ENCODE results near the gene ADAMTS14.

The ADAMTS14 gene

DNA sequence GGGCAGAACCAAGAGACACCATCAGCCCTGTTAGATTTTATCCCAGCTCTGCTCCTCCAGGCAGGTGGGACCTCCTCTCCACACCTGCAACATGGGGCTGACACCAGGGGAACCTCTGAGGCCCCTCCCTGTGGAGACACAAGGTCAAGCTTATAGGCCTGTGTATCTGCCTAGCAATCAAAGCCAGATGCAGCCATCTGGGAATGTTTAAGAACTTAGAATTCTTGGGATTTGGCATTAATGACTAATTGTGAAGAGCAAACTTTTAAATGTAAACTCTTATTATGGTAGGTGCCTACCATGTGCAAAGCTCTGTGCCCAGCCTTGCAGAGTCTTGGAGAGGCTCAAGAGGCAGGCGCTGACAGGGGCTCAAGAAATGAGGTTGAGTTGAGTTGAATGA is 60.7 kb downstream of the ADAMTS14 start:
- no peak for DNase-seq

DNA sequence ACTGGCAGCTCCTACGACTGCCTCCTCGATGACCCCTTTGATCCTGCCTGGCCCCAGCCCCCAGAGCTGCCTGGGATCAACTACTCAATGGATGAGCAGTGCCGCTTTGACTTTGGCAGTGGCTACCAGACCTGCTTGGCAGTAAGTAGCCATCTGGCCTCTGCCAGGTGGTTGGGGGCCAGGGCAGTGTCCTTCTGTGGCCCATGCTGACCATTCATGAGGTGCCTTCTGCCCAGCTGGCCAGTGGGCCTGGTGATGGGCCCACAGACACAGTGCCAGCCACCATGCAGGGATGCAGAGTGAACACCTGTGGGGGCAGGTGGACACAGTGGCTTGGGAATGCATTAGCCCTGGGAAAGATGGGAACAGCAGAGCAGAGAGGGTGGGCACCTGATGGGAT is 62.9 kb downstream of the ADAMTS14 start:
- no peak for DNase-seq

DNA sequence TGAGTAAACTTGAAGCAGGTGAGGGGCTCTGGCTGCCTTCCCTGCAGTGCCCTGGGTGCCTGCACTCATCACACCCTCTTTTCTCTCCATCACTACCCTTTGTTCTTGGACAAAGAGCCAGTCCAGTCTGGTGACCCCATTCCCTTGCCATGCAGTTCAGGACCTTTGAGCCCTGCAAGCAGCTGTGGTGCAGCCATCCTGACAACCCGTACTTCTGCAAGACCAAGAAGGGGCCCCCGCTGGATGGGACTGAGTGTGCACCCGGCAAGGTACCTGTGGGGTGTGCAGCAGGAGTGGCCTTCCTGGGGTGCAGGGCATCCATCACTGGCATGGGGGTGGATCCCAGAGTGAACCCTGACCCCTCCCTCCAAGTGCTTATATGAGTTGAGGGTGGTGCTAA is 64.2 kb downstream of the ADAMTS14 start:
- no peak for DNase-seq

DNA sequence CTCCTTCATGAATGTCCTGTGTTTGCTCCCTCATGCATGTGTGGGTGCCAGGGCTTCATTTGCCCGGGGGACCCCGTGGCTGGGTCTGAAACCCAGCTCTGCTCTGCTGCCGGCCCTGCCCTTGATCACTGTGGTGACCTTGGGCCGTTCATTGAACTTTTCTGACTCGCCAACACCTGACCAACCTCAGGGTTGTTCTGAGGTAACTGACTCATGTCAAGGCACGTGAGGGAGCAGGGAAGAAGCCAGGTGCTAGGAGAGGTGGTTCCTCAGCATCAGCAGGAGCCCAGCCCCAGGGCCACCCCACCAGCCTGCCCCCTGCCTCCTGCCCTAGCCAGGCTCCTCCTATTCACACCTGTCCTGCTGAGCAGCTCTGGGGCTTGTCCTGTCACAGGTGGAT is 64.9 kb downstream of the ADAMTS14 start:
- DNase-seq: no peak

DNA sequence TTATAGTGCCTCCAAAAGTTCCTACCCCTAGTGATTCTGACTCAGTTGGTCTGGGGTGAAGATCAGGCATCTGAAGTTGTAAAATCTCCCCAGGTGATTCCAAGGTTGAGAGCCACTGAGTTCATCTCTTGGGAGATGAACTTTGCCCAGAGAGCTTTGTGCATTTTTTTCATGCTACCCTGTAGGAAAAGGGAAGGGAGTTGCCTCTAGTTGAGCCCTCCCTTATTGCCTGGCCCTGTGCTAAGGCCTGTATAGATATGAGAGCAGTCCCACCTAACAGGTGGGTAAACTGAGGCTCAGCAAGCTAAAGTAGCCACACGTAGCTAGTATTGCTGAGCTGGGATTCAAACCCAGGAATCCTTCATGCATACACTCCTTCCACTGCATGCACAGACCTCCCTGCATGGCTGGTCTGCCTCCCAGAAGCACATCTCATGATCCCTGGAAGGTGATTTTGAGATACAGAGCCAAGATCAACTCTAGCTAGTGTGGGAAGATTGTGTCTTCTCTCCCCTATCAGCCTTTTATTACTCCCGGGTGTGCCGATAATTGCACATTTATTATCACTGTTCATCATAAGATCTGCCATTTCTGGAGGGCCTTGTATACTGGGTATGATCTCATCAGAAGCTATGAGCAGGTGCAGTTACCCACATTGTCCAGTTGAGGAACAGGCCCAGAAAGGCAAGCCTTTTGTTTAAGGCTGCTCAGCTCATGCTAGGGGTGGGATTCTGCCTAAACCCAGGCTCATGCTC is 65.9 kb downstream of the ADAMTS14 start:
- no peak for DNase-seq

DNA sequence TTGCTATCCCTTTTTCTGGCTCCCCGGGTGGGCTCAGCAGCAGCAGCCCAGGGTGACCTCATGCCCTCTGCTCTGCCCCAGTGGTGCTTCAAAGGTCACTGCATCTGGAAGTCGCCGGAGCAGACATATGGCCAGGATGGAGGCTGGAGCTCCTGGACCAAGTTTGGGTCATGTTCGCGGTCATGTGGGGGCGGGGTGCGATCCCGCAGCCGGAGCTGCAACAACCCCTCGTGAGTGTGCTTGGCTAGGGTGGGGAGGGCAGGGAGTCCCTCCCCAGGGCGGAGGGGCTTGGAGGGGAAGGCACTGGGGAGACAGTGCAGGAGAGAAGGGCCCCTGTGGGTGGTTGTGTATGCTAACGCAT is 66.4 kb downstream of the ADAMTS14 start:
- DNase-seq: no peak

DNA sequence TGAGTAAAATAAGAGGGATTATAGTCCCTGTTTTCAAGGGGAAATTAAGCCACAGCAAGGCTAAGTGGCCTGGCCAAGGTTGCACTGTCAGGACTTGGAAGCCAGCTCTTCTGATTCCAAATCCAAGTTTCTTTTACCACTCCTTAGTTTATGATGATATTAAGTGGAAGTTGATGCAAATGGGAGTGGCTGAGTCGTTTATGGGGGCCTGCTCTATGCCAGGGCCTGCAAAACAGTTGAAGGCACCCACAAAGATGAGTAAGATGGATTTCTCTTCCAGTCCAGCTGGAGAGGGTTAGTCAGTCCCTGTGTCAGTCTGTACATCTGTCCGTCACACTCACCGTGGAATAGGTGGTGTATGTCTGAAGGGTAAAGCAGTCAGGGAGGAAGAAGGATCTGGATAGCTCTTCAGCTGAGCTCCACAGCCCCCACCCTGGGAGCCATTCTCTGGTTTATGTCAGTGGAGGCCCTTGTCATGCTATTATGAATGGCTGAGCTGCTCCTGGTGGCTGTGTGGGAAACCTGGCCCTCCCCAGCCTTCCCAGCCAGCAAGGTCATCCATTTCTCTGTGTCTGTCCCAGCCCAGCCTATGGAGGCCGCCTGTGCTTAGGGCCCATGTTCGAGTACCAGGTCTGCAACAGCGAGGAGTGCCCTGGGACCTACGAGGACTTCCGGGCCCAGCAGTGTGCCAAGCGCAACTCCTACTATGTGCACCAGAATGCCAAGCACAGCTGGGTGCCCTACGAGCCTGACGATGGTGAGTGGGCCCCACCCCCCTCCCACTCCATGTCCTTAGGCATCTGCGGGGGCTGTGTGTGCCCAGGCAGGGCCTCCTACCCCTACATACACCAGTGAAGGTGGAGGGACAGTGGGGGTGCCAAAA is 68.3 kb downstream of the ADAMTS14 start:
- no peak for DNase-seq

DNA sequence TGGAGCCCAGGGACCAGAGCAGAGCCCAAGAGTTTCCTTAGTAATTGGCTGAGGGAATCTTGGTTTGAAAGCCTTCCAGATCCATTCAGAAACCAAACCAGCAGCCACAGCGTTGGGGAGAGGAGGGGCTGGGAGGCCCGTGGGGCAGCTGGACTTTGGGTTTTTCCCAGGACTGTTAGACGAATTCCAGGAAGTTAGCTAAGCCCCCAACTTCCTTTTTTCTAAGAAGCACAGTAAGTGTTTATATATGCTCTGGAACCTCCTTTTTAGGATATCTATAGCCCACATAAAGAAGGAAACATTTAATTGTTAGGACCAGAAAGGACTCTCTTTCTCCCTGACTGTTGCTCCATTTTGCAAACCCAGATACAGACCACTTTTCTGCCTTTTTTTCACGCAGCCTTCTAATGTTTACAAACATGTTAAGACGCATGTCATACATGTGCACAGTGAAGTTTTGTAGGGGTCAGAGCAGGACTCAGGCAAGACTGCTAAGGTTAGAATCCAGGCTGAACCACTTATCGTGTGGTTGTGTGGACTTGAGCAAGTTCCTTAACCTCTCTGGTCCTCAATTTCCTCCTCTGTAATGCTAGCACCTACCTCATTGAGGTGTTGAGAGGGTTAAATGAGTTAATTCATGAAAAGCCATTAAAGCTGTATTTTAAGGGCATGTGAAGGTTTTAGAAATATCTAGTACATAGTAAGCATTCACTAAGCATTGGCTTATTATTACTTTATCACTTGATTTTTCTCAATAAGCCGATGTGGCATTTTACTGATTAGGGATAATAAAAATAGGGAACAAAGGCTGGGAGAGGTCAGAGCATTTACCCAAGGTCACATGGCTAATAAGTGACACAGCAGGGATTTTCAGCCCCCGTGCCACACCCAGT is 70.5 kb downstream of the ADAMTS14 start:
- no peak for DNase-seq

DNA sequence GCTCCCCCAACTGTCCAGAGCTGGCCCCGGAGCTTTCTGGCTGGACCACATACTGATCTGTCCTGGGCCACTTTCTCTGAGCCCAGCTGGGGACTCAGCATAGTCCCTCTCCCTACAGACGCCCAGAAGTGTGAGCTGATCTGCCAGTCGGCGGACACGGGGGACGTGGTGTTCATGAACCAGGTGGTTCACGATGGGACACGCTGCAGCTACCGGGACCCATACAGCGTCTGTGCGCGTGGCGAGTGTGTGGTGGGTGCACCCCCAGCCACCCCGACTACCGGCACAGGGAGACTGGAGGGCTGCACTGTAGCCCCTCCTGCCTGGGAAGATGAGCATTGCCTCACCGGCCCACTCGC is 71.1 kb downstream of the ADAMTS14 start:
- DNase-seq: no peak

DNA sequence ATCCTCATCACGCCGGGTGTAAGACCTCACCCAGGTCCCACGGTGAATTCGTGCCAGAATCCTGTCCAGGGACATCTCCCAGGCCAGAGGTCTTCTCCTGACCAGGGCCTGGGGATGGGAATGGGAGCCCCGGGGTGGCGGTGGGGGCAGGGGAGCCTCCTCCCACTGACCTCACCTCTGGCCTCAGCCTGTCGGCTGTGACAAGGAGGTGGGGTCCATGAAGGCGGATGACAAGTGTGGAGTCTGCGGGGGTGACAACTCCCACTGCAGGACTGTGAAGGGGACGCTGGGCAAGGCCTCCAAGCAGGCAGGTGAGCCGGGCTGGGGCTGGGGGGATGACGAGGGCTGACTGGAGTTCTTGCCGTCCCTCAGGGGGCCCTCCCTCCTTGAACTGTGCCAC is 71.6 kb downstream of the ADAMTS14 start:
- no peak for DNase-seq

DNA sequence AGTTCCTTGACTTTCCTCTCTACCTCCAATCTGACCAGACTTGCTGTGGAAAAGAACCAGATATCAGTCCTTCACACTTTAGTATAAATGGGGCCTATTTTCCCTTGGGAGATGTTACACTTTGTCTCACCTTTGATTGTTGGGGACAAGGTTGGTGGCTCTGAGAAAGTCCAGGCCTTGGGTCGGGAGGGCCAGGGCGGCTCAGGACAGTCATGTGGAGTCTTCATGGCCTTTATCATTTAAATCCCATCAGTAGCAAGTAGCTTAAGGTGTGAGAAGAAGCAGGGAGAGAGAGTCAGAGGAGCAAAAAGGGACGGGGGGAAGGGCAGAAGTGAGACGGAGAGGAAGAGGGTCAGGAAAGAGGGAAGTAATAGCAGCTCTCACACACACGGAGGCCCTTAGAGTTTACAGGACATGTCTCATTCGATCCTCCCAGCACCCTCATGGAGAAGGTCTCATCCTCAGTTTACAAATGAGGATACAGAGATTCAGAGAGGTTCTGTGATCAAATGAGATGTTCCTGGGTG is 72.4 kb downstream of the ADAMTS14 start:
- DNase-seq: no peak

DNA sequence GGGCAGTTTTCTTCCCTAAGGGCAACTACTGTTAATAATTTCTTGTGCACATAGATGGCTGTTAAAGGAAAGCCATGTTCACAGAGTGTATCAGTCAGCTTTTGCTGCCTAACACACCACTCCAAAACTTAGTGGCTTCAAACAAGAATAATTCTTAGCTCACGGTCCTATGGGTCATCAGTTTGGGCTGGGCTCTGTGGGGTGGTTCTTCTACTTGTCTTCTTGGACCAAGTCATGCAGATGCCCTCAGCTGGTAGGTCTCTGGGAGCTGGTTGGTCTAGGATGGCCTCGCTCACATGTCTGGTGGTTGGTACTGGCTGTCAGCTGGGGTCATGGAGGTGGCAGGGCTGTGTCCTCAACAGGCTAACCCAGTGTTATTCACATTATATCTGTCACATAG is 73.2 kb downstream of the ADAMTS14 start:
- DNase-seq: no peak

DNA sequence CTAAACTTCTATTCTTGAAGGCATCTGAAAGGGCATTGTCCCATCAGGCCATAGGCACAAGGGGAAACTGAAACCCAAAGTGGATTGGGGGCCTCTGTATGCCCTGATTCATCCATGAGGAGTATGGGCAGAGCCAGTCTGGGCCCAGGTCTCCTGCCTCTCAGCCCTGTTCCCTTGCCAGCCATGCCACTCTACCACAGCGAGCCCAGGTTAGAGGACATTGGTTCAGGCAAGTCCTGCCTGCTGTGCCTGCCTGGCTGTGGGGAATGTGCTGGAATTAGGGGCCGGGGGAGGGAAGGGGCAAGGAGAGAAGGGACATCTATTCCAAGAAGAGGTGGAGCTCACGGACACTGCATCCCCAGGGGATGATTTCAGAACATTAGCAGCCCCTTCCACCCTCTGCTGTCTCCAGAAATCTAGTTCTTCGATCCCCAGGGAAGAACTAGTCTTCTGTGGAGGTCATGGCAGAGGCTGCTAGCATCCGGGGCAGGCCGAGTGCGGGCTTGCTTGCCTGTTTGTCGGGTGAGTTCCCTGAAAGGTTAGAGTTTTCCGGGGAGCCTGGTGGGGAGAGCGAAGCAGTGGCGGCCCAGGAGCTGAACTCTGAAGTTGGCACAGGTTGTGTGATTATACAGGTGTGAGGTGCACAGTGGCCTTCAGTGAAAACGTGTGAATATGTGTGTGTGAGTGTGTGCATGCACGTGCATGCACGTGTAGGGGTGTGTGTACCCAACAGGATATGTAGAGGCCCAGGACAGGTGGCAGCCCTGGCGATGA is 75.1 kb downstream of the ADAMTS14 start:
- DNase-seq: no peak

DNA sequence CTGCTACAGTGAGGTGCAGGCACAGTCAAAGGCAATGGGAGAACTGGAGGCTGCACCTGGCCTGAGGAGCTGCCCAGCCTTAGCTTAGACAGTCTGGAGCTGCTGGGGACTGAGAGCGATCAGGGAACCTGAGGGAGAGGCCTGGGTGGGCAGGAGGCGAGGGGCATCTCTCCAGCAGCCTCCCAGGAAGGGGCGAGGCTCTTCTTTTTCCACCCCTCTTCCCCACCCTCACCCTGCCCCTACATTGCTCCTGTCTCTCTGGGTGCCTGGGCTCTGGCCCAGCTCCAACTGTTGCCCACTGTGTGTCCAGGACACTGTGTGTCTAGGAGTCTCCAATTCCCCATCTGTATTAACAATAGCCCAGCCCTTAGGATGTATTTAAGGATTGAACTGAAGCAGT is 76.0 kb downstream of the ADAMTS14 start:
- no peak for DNase-seq

DNA sequence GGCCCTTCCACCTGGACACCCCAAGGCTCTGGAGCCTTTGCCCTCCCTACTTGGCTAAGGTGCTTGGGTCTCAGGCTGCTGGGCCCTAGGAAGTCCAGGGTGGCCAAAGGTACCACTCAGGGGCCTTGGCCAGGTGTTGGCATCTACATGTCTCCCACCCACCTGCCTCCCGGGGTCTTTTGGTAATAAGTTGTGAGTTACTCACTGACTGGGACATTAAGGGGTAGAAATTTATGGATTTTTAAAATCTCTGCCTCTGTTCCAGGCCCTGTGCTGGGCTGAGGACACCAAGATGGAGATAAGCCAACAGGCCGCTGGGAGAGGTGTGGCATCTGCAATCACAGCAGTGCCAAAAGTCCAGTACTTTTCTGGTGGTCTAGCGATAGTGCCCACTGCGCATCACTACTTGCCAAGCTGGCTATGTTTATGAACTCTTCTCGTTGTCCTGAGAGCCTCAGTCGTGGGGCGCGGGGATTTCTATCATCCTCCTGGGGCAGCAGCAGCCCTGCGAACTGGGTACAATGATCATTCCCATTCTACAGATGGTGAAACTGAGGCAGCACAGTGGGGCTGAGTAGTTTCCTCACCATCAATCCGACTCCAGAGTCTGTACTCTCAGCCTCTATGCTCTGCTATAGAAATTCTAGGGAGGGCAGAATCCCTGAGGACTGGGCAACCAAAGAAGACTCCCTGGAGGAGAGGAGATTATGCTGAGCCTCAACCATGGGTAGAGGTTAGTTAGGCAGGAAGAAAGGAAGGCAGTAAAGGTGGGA is 76.7 kb downstream of the ADAMTS14 start:
- no peak for DNase-seq

DNA sequence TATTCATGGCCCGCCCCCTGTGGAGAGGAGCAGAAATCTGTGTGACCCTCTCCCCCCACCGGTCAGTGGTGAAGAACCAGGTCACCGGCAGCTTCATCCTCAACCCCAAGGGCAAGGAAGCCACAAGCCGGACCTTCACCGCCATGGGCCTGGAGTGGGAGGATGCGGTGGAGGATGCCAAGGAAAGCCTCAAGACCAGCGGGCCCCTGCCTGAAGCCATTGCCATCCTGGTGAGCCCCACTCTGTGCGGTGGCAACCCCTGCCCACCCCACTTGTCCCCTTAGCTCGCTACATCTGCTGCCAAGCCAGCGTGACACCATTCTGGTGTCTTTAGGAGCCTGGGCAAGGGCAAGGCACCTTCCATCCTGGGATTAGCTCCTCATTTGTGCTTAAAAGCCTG is 77.5 kb downstream of the ADAMTS14 start:
- DNase-seq: no peak

DNA sequence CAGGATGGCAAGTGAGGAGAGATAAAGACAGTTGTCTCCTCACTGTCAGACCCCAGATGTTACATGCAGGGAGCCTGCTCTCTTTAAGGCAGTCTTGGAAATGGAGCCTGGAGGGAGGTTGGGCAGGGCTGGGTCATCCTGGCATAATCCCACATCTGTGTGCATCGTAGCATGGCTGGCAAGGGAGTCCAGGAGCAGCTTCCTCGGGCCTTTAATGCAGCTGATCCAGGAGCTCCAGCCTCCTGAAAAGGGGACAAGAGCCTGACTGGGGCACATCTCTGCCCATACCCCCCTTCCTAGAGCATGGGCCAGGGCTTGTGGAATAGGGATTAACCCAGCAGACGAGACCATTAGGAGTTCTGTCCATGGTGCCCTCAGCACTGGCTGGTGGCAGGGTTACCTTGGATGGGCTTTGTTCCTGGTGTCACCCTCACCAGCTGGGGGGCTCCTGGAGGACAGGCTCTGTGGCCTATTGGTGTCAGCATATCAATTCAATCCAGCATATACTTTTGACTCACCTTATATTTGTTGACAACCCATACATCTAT is 77.9 kb downstream of the ADAMTS14 start:
- DNase-seq: no peak

DNA sequence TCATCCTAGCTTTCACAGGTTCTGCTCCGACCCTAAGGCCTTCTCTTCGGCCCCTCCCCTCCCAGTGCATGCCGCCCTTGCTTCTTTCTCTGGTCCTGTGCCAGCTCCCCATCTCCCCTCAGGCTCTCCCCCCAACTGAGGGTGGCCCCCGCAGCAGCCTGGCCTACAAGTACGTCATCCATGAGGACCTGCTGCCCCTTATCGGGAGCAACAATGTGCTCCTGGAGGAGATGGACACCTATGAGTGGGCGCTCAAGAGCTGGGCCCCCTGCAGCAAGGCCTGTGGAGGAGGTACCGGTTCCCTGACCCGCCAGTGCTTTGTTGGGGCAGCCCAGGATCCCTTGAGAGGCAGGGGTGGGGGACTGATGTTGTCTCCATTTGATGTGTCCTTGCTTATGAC is 79.0 kb downstream of the ADAMTS14 start:
- DNase-seq: no peak

DNA sequence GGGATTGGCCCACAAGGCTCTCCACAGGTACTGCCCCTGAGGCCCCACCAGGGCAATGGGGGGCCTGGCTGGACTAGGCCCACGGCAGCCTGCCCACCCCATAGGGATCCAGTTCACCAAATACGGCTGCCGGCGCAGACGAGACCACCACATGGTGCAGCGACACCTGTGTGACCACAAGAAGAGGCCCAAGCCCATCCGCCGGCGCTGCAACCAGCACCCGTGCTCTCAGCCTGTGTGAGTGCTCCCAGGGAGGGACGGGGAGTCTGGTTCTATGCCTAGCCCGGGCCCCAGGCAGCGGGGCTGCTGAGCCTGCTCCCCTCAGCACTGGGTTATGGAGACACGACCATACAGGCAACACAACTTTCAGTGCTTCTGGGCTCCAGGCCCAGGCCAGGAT is 79.7 kb downstream of the ADAMTS14 start:
- no peak for DNase-seq

DNA sequence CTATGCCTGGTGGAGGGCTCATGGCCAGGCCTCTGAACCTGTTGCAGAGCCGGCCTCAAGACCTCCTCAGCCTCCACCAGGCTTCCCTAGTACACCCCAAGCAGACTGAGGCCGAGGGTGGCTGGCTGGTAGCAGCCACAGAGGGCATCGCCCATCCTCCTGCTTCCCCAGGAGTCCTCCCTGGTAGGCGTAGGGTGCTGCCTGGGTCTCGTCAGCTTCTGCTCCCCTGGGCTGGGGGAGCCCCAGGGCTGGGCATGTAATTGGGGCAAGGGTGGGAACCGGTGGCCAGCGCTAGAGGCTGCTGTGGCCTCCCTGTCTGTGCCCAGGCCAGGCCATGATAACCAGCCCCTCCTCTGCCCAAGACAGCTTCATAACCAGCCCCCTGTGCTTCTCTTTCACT is 80.3 kb downstream of the ADAMTS14 start:
- DNase-seq: no peak

DNA sequence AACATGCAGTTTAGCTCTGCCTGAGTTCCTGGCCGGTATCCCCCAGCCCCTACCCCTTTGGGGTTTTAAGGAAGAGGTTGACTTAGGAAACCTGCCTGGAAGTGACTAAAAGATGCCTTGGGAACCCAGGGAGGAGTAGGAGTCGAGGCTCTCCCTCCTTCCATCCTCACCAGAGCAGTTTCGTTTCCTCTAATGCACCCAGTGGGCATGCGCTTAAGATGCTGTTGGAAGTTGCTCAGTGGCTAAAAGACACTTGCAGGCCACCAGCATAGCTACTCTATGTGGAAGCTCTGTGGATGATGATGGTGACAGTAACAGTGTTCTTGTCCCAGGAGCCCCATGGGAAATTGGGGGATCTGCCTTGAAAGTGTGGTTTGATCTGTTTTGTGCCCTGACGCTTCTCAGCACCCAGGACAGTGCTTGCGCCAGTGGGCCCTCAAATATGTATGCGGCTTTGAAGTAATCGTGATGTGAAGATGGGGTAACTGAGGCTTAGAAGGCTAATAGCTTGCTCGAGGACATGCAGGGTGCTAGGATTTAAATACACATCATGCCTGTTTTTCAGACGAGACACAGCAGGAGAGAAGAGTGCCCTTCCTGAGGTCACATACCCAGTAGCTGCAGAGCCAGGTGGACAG is 80.8 kb downstream of the ADAMTS14 start:
- DNase-seq: no peak
